Stomach (tissue), 4 donors: ENCODE results near the gene KCTD3.

Experiments
- POLR2A ChIP-seq, 4 donors: fragments of 450-650 bp; IDR thresholded peaks; one replicate each; pipeline ENCODE4 v1.6.1; 2016; ENCODE audit warnings: antibody characterized with exemption in 4 of 4, control low read depth in 2 of 4, mild to moderate bottlenecking in 1 of 4, moderate library complexity in 1 of 4
- POLR2AphosphoS5 ChIP-seq, 3 donors: sonication (generic); formaldehyde crosslinking; IDR thresholded peaks; one replicate each; pipeline ENCODE4 v1.6.1; 2016; ENCODE audit warnings: antibody characterized with exemption in 3 of 3
- TF ChIP-seq, protein P1 (sequence below), 7 experiments: fragments of 450-650 bp in 4 of 7; fragments of 200-600 bp in 3 of 7; sonication (generic) in 3 of 7; IDR thresholded peaks; one replicate each; pipeline ENCODE4 v1.5.1; 2016 to 2019; ENCODE audit warnings: antibody characterized with exemption in 7 of 7, control low read depth in 2 of 7, mild to moderate bottlenecking in 1 of 7

DNA sequence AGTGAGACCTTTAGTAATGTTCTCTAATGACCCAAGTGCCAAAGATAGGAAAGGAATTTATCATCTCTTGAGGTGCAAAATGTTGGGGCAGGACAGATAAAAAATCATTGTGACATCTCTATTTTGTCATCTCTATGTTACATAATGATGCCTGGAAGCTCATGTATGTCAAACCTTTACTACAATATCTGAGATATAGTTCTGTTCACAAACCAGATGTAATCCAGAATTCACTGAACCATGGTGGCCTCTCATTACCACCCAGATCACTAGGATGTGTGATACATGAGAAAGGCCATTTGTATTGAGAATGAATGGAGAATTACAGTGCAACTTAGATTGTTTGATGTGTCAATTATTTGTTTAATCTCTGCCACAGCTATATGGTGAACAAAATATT lies 22.0 kb upstream of the KCTD3 start:
- no peak for TF ChIP-seq POLR2A (IDR thresholded peaks at IDR 0.05)
- TF ChIP-seq, protein P1, sequence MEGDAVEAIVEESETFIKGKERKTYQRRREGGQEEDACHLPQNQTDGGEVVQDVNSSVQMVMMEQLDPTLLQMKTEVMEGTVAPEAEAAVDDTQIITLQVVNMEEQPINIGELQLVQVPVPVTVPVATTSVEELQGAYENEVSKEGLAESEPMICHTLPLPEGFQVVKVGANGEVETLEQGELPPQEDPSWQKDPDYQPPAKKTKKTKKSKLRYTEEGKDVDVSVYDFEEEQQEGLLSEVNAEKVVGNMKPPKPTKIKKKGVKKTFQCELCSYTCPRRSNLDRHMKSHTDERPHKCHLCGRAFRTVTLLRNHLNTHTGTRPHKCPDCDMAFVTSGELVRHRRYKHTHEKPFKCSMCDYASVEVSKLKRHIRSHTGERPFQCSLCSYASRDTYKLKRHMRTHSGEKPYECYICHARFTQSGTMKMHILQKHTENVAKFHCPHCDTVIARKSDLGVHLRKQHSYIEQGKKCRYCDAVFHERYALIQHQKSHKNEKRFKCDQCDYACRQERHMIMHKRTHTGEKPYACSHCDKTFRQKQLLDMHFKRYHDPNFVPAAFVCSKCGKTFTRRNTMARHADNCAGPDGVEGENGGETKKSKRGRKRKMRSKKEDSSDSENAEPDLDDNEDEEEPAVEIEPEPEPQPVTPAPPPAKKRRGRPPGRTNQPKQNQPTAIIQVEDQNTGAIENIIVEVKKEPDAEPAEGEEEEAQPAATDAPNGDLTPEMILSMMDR (IDR thresholded peaks at IDR 0.05) = no peak
- TF ChIP-seq POLR2AphosphoS5 (IDR thresholded peaks at IDR 0.05) = no peak
